HepG2 (cell line): Measurements from ENCODE around the gene CDH12. TPM values are rescaled to one million over a fixed set of nuclear protein-coding genes. Genes with fewer than 3 reads are reported as not detected.

Source experiments
- ATAC-seq: fragments of 200-7000 bp; cut with Tn5 transposase; 3 replicates; pipeline ENCODE4 v1.9.1; 2020; ENCODE audit warnings: mild to moderate bottlenecking, moderate library complexity
- BruUV-seq: library from RNA; stranded (reverse); fragments of 400-500 nt; replicated peaks from 2 replicates; lab custom pipeline; 2021; lab: Mats Ljungman, UMichigan
- CTCF ChIA-PET: fragments of 300-600 bp; formaldehyde crosslinking; extraction: SDS; loops from one replicate; lab custom pipeline; 2021; ENCODE audit warnings: low total read pairs, inconsistent platforms, low intra/inter-chr PET ratio; lab: Yijun Ruan, JAX
- POLR2A ChIA-PET: fragments of 350-600 bp; sonication (Branson Sonifier 250); formaldehyde crosslinking; loops from one replicate; lab custom pipeline; 2020; ENCODE audit warnings: antibody characterized with exemption, inconsistent platforms; lab: Yijun Ruan, JAX
- DNase-seq: peaks from one replicate; pipeline ENCODE4 v3.0.0-alpha.2; 2015; ENCODE audit warnings: low spot score
- FAIRE-seq: peaks from 3 replicates; lab custom pipeline; 2011; peaks lifted over from hg19 to GRCh38; lab: Jason Lieb, UNC
- H2AFZ ChIP-seq: one replicate; pipeline ENCODE4 v1.6.1; 2011; ENCODE audit warnings: low read length, inconsistent platforms
- H3K27ac ChIP-seq: fragments of 300-600 bp; 3 replicates; pipeline ENCODE4 v1.8.0; 2011; ENCODE audit warnings: mixed run types, mild to moderate bottlenecking, mixed read lengths, low read length, inconsistent platforms; ENCODE audit not compliant: insufficient read depth; ENCODE audit errors: extremely low read length
- H3K27me3 ChIP-seq, 2 experiments: fragments of 200-600 bp in 1 of 2; 2 replicates in 1 of 2; 3 replicates in 1 of 2; pipeline versions ENCODE4 v1.6.0 to v1.8.0; 2011; ENCODE audit warnings: low read length in 2 of 2, mild to moderate bottlenecking in 2 of 2, moderate library complexity in 2 of 2, inconsistent platforms in 1 of 2; ENCODE audit not compliant: insufficient read depth in 2 of 2, control insufficient read depth in 1 of 2
- H3K36me3 ChIP-seq, 2 experiments: fragments of 200-600 bp in 1 of 2; replicated peaks in 1 of 2; 2 replicates in 1 of 2; 3 replicates in 1 of 2; pipeline versions ENCODE4 v1.5.1 to v1.8.0; 2011; ENCODE audit warnings: low read length in 2 of 2, inconsistent platforms in 1 of 2; ENCODE audit not compliant: insufficient read depth in 2 of 2, control insufficient read depth in 1 of 2
- H3K4me1 ChIP-seq: 2 replicates; pipeline ENCODE4 v1.5.1; 2012; ENCODE audit warnings: low read length, inconsistent platforms; ENCODE audit not compliant: insufficient read depth
- H3K4me2 ChIP-seq: 2 replicates; pipeline ENCODE4 v1.6.0; 2011; ENCODE audit warnings: low read depth, low read length, inconsistent platforms
- H3K4me3 ChIP-seq, 3 experiments: fragments of 200-600 bp in 1 of 3; sonication (generic), shearing (Covaris generic) in 1 of 3; replicated peaks in 1 of 3; 2 replicates each; pipeline ENCODE4 v1.5.1; 2011 to 2016; ENCODE audit warnings: low read length in 3 of 3, inconsistent platforms in 2 of 3, low read depth in 2 of 3, mild to moderate bottlenecking in 2 of 3, control low read depth in 1 of 3, mixed read lengths in 1 of 3; ENCODE audit not compliant: insufficient read depth in 1 of 3
- H3K79me2 ChIP-seq: one replicate; pipeline ENCODE4 v1.6.1; 2011; ENCODE audit warnings: low read length, inconsistent platforms; ENCODE audit not compliant: insufficient read depth
- H3K9ac ChIP-seq: 2 replicates; pipeline ENCODE4 v1.6.0; 2011; ENCODE audit warnings: mild to moderate bottlenecking, low read depth, low read length, inconsistent platforms; ENCODE audit not compliant: insufficient read depth
- H3K9me3 ChIP-seq: 2 replicates; pipeline ENCODE4 v1.5.1; 2012; ENCODE audit warnings: mild to moderate bottlenecking, low read length
- H4K20me1 ChIP-seq: 2 replicates; pipeline ENCODE4 v1.6.0; 2011; ENCODE audit warnings: inconsistent platforms, mild to moderate bottlenecking, low read length, moderate library complexity; ENCODE audit not compliant: insufficient read depth
- ATF4 ChIP-seq, 2 experiments: fragments of 450-650 bp in 1 of 2; sonication (generic) in 1 of 2; formaldehyde crosslinking; IDR thresholded peaks; 2 replicates each; pipeline versions ENCODE4 v1.5.0 to v1.8.0; 2020 to 2022; ENCODE audit warnings: mild to moderate bottlenecking in 1 of 2, missing genetic modification reagents in 1 of 2
- MBD4 ChIP-seq: IDR thresholded peaks from 2 replicates; pipeline ENCODE4 v1.6.1; 2012; ENCODE audit warnings: low read length, inconsistent platforms, borderline replicate concordance
- NR2C2 ChIP-seq: sonication (generic); formaldehyde crosslinking; IDR thresholded peaks from 2 replicates; pipeline ENCODE4 v1.4.0; 2020; ENCODE audit warnings: missing genetic modification reagents, mild to moderate bottlenecking, moderate library complexity, borderline replicate concordance
- ZBTB20 ChIP-seq: sonication (generic); formaldehyde crosslinking; IDR thresholded peaks from 2 replicates; pipeline ENCODE4 v1.8.1; 2023; ENCODE audit warnings: missing genetic modification reagents, low read depth, mild to moderate bottlenecking, borderline replicate concordance
- ZBTB39 ChIP-seq: sonication (generic); formaldehyde crosslinking; IDR thresholded peaks from 2 replicates; pipeline ENCODE4 v1.5.0; 2020; ENCODE audit warnings: missing genetic modification reagents
- WGBS: methylation state at CpG from one replicate; pipeline ENCODE4 v1.1.6; 2017; ENCODE audit warnings: low lambda C conversion rate; 5-methylcytosine and 5-hydroxymethylcytosine counted together
- in situ Hi-C: cut with HindIII; loops from 2 replicates; pipeline ENCODE4 v1.10.0; 2017; ENCODE audit warnings: low pct_unique_long_range_greater_than_20kb; ENCODE audit not compliant: extremely low pct_ligation_motif_present
- intact Hi-C: fragments of 100-400 bp; cut with micrococcal nuclease; formaldehyde crosslinking; loops from one replicate; pipeline ENCODE4 v1.10.0; 2022; ENCODE audit not compliant: unreplicated experiment
- polyA plus RNA-seq, 8 experiments: library from polyadenylated mRNA; depleted of rRNA in 3 of 8; stranded (reverse) in 7 of 8; unstranded in 1 of 8; fragments of >200 nt; fragmentation: Illumina TruSeq in 4 of 8; extraction: Trizol in 4 of 8; gene quantifications; 2 replicates each; pipeline versions ENCODE4 v1.2.1 to v1.2.3, GENCODE V29; 2011 to 2016; ENCODE audit warnings: low read depth in 4 of 8, missing spikeins in 1 of 8, mixed read lengths in 1 of 8; ENCODE audit not compliant: insufficient read depth in 1 of 8
- total RNA-seq, 5 experiments: library from RNA; depleted of rRNA; stranded (reverse); fragments of >200 nt; fragmentation: Illumina TruSeq; extraction: Trizol; gene quantifications; 2 replicates each; pipeline ENCODE4 v1.2.3, GENCODE V29; 2016; ENCODE audit warnings: low read depth in 1 of 5

Gene CDH12
- total and polyA plus RNA-seq, 2 of the 13 experiments (the other 11 are each of a cell fraction or from before 2014, with no cell fraction given) = not detected

- no peaks in the 10 kb centered on the region for H3K4me1 ChIP-seq
- 2% methylated on average over 2 of the region's 2 CpGs for WGBS
- ATAC-seq = no peak
- no peak overlapping the region for H3K9ac ChIP-seq
- no TSS peak for BruUV-seq
- H3K36me3 ChIP-seq = no peaks in the 10 kb centered on the region
- H3K27me3 ChIP-seq = no peaks in the 10 kb centered on the region
- no peaks in the 10 kb centered on the region for H3K79me2 ChIP-seq
- TF ChIP-seq ZBTB20 (CRISPR knock-in tag) = no peak
- TF ChIP-seq ATF4 (CRISPR knock-in tag; IDR thresholded peaks at IDR 0.05) = no peak
- no peak for TF ChIP-seq MBD4
- no peak for TF ChIP-seq NR2C2 (CRISPR knock-in tag)
- TF ChIP-seq ZBTB39 (CRISPR knock-in tag) = no peak
- H3K9me3 ChIP-seq = peaks cover 4% of the 10 kb centered on the region; the same call in 1 of the 2 replicates
- no peaks in the 10 kb centered on the region for H4K20me1 ChIP-seq
- H2AFZ ChIP-seq = no peak overlapping the region
- no peak overlapping the region for H3K4me2 ChIP-seq
- no peak for DNase-seq
- FAIRE-seq = no peak
- intact Hi-C loops = no loop called here
- no peak overlapping the region for H3K4me3 ChIP-seq
- in situ Hi-C loops = no loop called here
- ChIA-PET CTCF (no interaction called here), POLR2A (no interaction called here)
- no peak overlapping the region for H3K27ac ChIP-seq
Measured at GRCh38 chr5:22495016-22495720, 358.0 kb downstream of the CDH12 start.
